COLO668 (cell line): ENCODE data around the gene INPP5F.
A peak's percentile ranks its signal among the peaks of the same experiment; 100 is the strongest.
"Not testable (repeated sequence)": the region's sequence is repeated elsewhere in the genome, so short reads cannot be mapped to it uniquely, and the experiment has no call there.

ENCODE experiments used
- DNase-seq: peaks from one replicate; lab custom pipeline; 2025; ENCODE audit not compliant: unreplicated experiment; lab: John Stamatoyannopoulos, UW

The INPP5F gene

GRCh38 chr10:119706521-119707278 lies 19.1 kb upstream of the INPP5F start:
- no peak for DNase-seq

GRCh38 chr10:119707331-119707730 lies 18.5 kb upstream of the INPP5F start:
- DNase-seq, result not testable (repeated sequence)

GRCh38 chr10:119710935-119711334 lies 14.9 kb upstream of the INPP5F start:
- not testable (repeated sequence) for DNase-seq

- DNase-seq, result no peak
These were observed 11.9 kb upstream of the INPP5F start for GRCh38 chr10:119713744-119714483.

GRCh38 chr10:119714484-119714816 lies 11.4 kb upstream of the INPP5F start:
- no peak for DNase-seq

GRCh38 chr10:119715628-119716505 lies 10.0 kb upstream of the INPP5F start:
- no peak for DNase-seq

- DNase-seq, result no peak
These were observed 2.7 kb upstream of the INPP5F start for GRCh38 chr10:119723161-119723560.

- DNase-seq, result no peak
These were observed 2.2 kb upstream of the INPP5F start for GRCh38 chr10:119723624-119724023.

- peak; percentile 44 for DNase-seq
These were observed 995 bp upstream of the INPP5F start for GRCh38 chr10:119724593-119725516.

GRCh38 chr10:119725517-119725827 lies 378 bp upstream of the INPP5F start:
- DNase-seq, result no peak

GRCh38 chr10:119726676-119727261 lies 919 bp downstream of the INPP5F start:
- no peak for DNase-seq

GRCh38 chr10:119728172-119728800 lies 2.4 kb downstream of the INPP5F start:
- DNase-seq, result no peak

- no peak for DNase-seq
These were observed 8.8 kb downstream of the INPP5F start for GRCh38 chr10:119734396-119735332.

GRCh38 chr10:119735451-119735850 lies 9.6 kb downstream of the INPP5F start:
- no peak for DNase-seq

GRCh38 chr10:119736220-119736619 lies 10.4 kb downstream of the INPP5F start:
- no peak for DNase-seq

GRCh38 chr10:119737039-119737663 lies 11.3 kb downstream of the INPP5F start:
- DNase-seq, result no peak

- DNase-seq, result no peak
These were observed 12.0 kb downstream of the INPP5F start for GRCh38 chr10:119737823-119738222.

- no peak for DNase-seq
These were observed 13.1 kb downstream of the INPP5F start for GRCh38 chr10:119738962-119739361.
